Measurements from ENCODE around the gene FAM193A.
"Not testable (repeated sequence)": the region's sequence is repeated elsewhere in the genome, so short reads cannot be mapped to it uniquely, and the experiment has no call there.

FAM193A gene

DNA sequence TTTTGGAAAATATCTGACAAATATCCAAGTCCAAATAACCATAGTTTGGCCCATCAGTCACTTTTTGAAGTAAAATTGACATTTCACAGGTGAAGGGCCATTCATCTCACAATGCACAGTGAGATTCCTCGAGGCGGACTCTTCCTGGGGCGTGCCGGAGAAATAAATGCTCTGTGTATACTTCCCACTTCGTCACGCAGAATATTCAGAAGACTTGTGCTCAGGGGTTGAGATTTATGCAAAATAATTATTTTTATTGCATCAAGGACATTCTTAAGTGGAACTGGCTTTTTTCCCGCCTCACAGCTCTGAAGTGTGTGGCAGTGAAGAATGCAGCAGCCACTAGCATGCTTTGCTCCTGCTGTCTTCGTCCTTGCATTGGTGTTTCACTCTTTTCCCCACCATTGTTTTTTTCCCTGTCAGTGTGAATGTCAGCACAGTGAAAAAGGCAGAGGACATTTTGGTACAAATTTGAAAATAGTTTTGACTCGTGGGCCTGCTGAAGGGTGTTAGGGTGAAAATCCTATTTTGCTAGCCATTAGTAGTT lies 70.6 kb downstream of the FAM193A start:
- Histone ChIP-seq H3K9ac (ENCODE audit: low read length) (no peak overlapping the region), H3K27me3 (ENCODE audit: control insufficient read depth, insufficient read depth, low read length) (no peaks in the 10 kb centered on the region), H3K27ac (ENCODE audit: low read depth, low read length) (no peak overlapping the region), H3K36me3 (ENCODE audit: control insufficient read depth, insufficient read depth, low read length) (no peaks in the 10 kb centered on the region), H3K4me3 (ENCODE audit: low read length) (no peak overlapping the region), H3K4me1 (ENCODE audit: control insufficient read depth, insufficient read depth, low read length) (peaks cover 7% of the 10 kb centered on the region)

DNA sequence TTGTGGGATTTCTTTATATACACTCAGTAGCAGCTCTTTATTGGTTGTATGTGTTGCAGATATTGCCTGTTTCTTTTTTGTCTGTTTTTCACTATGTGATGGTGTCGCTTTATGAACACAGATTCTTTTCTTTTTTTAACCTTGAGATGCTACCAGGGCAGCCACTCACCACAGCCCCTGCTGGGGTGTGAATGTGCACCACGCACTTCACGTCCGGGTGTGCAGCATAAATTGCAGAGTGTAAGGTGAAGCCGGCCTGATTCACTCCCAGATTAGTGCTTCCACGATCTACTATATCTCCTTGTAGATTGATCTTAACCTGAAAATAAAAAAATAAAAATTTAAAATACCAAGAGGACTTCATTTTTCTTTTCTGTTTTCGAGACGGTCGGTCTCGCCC lies 71.4 kb downstream of the FAM193A start:
- Histone ChIP-seq H3K27me3 (ENCODE audit: control insufficient read depth, insufficient read depth, low read length) (no peaks in the 10 kb centered on the region), H3K4me1 (ENCODE audit: control insufficient read depth, insufficient read depth, low read length) (peaks cover 7% of the 10 kb centered on the region), H3K4me3 (ENCODE audit: low read length) (no peak overlapping the region), H3K36me3 (ENCODE audit: control insufficient read depth, insufficient read depth, low read length) (no peaks in the 10 kb centered on the region), H3K27ac (ENCODE audit: low read depth, low read length) (no peak overlapping the region), H3K9ac (ENCODE audit: low read length) (no peak overlapping the region)

DNA sequence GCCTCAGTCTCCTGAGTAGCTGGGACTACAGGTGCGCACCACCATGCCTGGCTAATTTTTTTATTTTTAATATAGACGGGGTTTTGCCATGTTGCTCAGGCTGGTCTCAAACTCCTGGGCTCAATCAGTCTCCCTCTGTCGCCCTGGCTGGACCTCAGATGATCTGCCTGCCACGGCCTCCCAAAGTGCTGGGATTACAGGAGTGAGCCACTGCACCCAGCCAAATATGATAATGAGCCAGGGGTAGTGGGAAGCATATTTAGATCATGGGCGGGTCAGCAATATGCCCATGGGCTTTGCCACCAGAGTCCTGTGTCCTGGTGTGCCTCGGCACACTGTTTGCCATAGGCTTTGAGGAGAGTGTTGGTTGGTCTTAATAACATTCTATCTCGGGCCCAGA lies 71.8 kb downstream of the FAM193A start:
- no peaks in the 10 kb centered on the region for H3K36me3 ChIP-seq (ENCODE audit: control insufficient read depth, insufficient read depth, low read length)
- H3K9ac ChIP-seq (ENCODE audit: low read length), result no peak overlapping the region
- H3K27ac ChIP-seq (ENCODE audit: low read depth, low read length), result no peak overlapping the region
- H3K27me3 ChIP-seq (ENCODE audit: control insufficient read depth, insufficient read depth, low read length), result no peaks in the 10 kb centered on the region
- no peak overlapping the region for H3K4me3 ChIP-seq (ENCODE audit: low read length)
- H3K4me1 ChIP-seq (ENCODE audit: control insufficient read depth, insufficient read depth, low read length), result peaks cover 7% of the 10 kb centered on the region

DNA sequence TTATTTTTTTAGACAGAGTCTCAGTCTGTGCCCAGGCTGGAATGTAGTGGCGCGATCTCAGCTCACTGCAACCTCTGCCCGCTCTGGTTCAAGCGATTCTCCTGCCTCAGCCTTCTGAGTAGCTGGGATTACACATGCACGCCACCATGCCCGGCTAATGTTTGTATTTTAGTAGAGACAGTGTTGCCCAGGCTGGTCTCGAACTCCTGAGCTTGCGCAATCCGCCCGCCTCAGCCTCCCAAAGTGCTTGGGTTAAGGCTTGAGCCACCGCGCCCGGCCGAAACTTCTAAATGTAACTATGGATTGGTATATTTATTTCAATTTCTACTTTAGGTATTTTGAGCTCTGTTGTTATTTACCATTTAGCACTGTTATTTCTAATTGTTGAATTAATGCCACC lies 79.4 kb downstream of the FAM193A start:
- Histone ChIP-seq H3K27ac (ENCODE audit: low read depth, low read length) (no peak overlapping the region), H3K4me3 (ENCODE audit: low read length) (no peak overlapping the region), H3K4me1 (ENCODE audit: control insufficient read depth, insufficient read depth, low read length) (no peaks in the 10 kb centered on the region), H3K36me3 (ENCODE audit: control insufficient read depth, insufficient read depth, low read length) (no peaks in the 10 kb centered on the region), H3K27me3 (ENCODE audit: control insufficient read depth, insufficient read depth, low read length) (no peaks in the 10 kb centered on the region), H3K9ac (ENCODE audit: low read length) (no peak overlapping the region)

GRCh38 chr4:2617955-2618354 lies 81.5 kb downstream of the FAM193A start:
- Histone ChIP-seq H3K4me1 (ENCODE audit: control insufficient read depth, insufficient read depth, low read length) (no peaks in the 10 kb centered on the region), H3K9ac (ENCODE audit: low read length) (no peak overlapping the region), H3K27ac (ENCODE audit: low read depth, low read length) (no peak overlapping the region), H3K27me3 (ENCODE audit: control insufficient read depth, insufficient read depth, low read length) (no peaks in the 10 kb centered on the region), H3K4me3 (ENCODE audit: low read length) (no peak overlapping the region), H3K36me3 (ENCODE audit: control insufficient read depth, insufficient read depth, low read length) (peaks cover 3% of the 10 kb centered on the region)

GRCh38 chr4:2618729-2619128 lies 82.3 kb downstream of the FAM193A start:
- H3K36me3 ChIP-seq (ENCODE audit: control insufficient read depth, insufficient read depth, low read length); H3K4me3 ChIP-seq (ENCODE audit: low read length); H3K27ac ChIP-seq (ENCODE audit: low read depth, low read length); H3K4me1 ChIP-seq (ENCODE audit: control insufficient read depth, insufficient read depth, low read length); H3K27me3 ChIP-seq (ENCODE audit: control insufficient read depth, insufficient read depth, low read length); H3K9ac ChIP-seq (ENCODE audit: low read length): not testable (repeated sequence)

- Histone ChIP-seq H3K27ac (ENCODE audit: low read depth, low read length) (no peak overlapping the region), H3K4me1 (ENCODE audit: control insufficient read depth, insufficient read depth, low read length) (no peaks in the 10 kb centered on the region), H3K27me3 (ENCODE audit: control insufficient read depth, insufficient read depth, low read length) (no peaks in the 10 kb centered on the region), H3K4me3 (ENCODE audit: low read length) (no peak overlapping the region), H3K36me3 (ENCODE audit: control insufficient read depth, insufficient read depth, low read length) (peaks cover 3% of the 10 kb centered on the region), H3K9ac (ENCODE audit: low read length) (no peak overlapping the region)
These were observed 83.0 kb downstream of the FAM193A start for GRCh38 chr4:2619459-2619858.

GRCh38 chr4:2621419-2621818 lies 85.0 kb downstream of the FAM193A start:
- Histone ChIP-seq H3K27ac (ENCODE audit: low read depth, low read length) (no peak overlapping the region), H3K4me1 (ENCODE audit: control insufficient read depth, insufficient read depth, low read length) (no peaks in the 10 kb centered on the region), H3K9ac (ENCODE audit: low read length) (no peak overlapping the region), H3K4me3 (ENCODE audit: low read length) (no peak overlapping the region), H3K36me3 (ENCODE audit: control insufficient read depth, insufficient read depth, low read length) (peaks cover 8% of the 10 kb centered on the region), H3K27me3 (ENCODE audit: control insufficient read depth, insufficient read depth, low read length) (no peaks in the 10 kb centered on the region)

- no peaks in the 10 kb centered on the region for H3K27me3 ChIP-seq (ENCODE audit: control insufficient read depth, insufficient read depth, low read length)
- H3K4me1 ChIP-seq (ENCODE audit: control insufficient read depth, insufficient read depth, low read length), result no peaks in the 10 kb centered on the region
- no peak overlapping the region for H3K4me3 ChIP-seq (ENCODE audit: low read length)
- no peak overlapping the region for H3K9ac ChIP-seq (ENCODE audit: low read length)
- H3K27ac ChIP-seq (ENCODE audit: low read depth, low read length), result no peak overlapping the region
- H3K36me3 ChIP-seq (ENCODE audit: control insufficient read depth, insufficient read depth, low read length), result peaks cover 11% of the 10 kb centered on the region
These were observed 87.0 kb downstream of the FAM193A start for GRCh38 chr4:2623442-2623841.

- Histone ChIP-seq H3K27me3 (ENCODE audit: control insufficient read depth, insufficient read depth, low read length) (no peaks in the 10 kb centered on the region), H3K9ac (ENCODE audit: low read length) (no peak overlapping the region), H3K4me1 (ENCODE audit: control insufficient read depth, insufficient read depth, low read length) (no peaks in the 10 kb centered on the region), H3K36me3 (ENCODE audit: control insufficient read depth, insufficient read depth, low read length) (peaks cover 11% of the 10 kb centered on the region), H3K4me3 (ENCODE audit: low read length) (no peak overlapping the region), H3K27ac (ENCODE audit: low read depth, low read length) (no peak overlapping the region)
These were observed 88.5 kb downstream of the FAM193A start for GRCh38 chr4:2624782-2625530.

GRCh38 chr4:2626231-2626630 lies 89.8 kb downstream of the FAM193A start:
- Histone ChIP-seq H3K9ac (ENCODE audit: low read length) (no peak overlapping the region), H3K27ac (ENCODE audit: low read depth, low read length) (no peak overlapping the region), H3K4me1 (ENCODE audit: control insufficient read depth, insufficient read depth, low read length) (no peaks in the 10 kb centered on the region), H3K27me3 (ENCODE audit: control insufficient read depth, insufficient read depth, low read length) (no peaks in the 10 kb centered on the region), H3K4me3 (ENCODE audit: low read length) (no peak overlapping the region), H3K36me3 (ENCODE audit: control insufficient read depth, insufficient read depth, low read length) (peaks cover 15% of the 10 kb centered on the region)

DNA sequence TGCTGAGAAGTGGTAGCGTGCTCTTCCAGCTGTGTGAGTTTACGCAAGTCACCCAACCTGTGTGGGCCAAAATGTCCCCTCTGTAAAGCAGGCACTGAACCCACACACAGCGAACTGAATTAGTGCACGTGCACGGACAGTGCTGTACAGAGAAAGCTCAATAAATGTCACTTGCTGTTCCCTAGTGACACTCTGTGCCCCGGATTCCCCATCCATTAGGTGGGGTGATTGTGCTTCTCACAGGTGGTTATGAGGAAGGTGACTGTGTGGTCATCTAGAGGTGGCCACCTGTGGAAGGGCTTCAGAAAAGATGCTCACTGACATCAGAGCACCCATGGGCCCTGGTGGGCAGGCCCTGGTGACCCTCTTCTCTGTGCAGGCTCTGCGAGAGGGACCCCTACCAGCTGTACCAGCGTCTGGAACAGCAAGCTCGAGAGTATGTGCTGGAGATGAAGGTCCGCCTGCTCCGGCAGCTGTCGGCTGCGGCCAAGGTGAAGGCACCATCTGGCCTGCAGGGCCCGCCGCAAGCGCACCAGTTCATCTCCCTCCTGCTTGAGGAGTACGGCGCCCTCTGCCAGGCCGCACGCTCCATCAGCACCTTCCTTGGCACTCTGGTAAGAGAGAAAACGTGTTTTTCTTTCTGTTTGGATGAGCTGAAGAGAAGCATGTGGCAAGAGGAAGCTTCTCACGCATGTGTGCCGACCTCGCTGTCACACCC lies 94.3 kb downstream of the FAM193A start:
- Histone ChIP-seq H3K36me3 (ENCODE audit: control insufficient read depth, insufficient read depth, low read length) (peaks cover 20% of the 10 kb centered on the region), H3K4me1 (ENCODE audit: control insufficient read depth, insufficient read depth, low read length) (no peaks in the 10 kb centered on the region), H3K27ac (ENCODE audit: low read depth, low read length) (no peak overlapping the region), H3K9ac (ENCODE audit: low read length) (no peak overlapping the region), H3K27me3 (ENCODE audit: control insufficient read depth, insufficient read depth, low read length) (no peaks in the 10 kb centered on the region), H3K4me3 (ENCODE audit: low read length) (no peak overlapping the region)

DNA sequence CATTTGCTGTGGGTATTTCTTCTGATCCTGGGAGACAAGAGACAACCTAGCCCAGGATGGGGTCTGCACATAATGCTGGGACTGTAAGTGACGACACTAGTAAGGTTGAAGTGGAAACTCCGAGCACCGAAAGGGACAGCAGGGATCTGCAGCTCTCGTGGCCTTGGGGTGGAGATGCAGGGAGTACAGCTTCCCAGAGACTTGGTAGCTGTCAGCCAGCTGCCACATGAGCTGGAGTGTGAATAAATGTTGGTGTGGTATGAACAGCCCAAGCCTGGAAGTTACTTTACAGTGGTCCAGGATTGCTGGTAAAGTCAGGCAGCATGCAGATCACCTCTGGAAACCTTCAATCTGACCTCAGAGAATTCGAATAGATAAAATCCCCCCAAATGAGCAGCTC lies 97.6 kb downstream of the FAM193A start:
- Histone ChIP-seq H3K4me1 (ENCODE audit: control insufficient read depth, insufficient read depth, low read length) (no peaks in the 10 kb centered on the region), H3K36me3 (ENCODE audit: control insufficient read depth, insufficient read depth, low read length) (peaks cover 23% of the 10 kb centered on the region), H3K27me3 (ENCODE audit: control insufficient read depth, insufficient read depth, low read length) (no peaks in the 10 kb centered on the region), H3K4me3 (ENCODE audit: low read length) (no peak overlapping the region), H3K27ac (ENCODE audit: low read depth, low read length) (no peak overlapping the region), H3K9ac (ENCODE audit: low read length) (no peak overlapping the region)
